HG03558 (cell line): ENCODE measurements around the gene SPPL2C.

Experiments used
- ATAC-seq: cut with Tn5 transposase; IDR thresholded peaks from one replicate; pipeline ENCODE4 v1.9.1; 2021; ENCODE audit warnings: moderate number of reproducible peaks; ENCODE audit not compliant: unreplicated experiment; ENCODE audit errors: extremely low read depth

SPPL2C gene

DNA sequence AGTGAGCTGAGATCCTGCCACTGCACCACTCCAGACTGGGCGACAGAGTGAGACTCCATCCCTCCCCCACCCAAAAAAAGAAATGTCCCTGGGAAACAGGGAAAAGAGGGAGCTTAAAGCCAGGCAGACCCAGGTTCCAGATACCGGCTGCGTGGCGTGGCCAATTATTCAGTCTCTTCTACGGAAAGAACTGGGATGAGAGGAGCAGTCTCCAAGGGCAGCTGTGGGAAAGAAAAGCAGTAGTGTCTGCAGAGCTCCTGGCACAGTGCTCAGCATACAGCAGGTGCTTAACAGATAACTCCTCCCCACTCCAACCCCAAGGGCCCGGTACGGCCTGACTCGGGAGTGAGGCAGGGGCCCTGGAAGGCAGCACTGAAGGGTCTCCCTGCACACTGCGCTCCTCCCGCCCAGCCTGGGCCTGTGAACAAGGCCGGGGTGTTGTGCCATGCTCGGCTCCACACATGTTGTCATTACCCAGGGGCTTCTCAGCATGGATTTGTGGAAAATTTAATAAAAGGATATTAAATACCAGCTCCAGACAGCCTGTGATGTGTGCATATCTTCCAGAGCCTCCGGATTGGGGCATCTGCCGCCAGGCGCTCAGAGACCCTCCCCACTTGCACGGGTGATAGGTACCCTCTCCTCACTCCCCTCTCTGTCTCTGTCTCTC lies 17.6 kb upstream of the SPPL2C start:
- ATAC-seq, result no peak

DNA sequence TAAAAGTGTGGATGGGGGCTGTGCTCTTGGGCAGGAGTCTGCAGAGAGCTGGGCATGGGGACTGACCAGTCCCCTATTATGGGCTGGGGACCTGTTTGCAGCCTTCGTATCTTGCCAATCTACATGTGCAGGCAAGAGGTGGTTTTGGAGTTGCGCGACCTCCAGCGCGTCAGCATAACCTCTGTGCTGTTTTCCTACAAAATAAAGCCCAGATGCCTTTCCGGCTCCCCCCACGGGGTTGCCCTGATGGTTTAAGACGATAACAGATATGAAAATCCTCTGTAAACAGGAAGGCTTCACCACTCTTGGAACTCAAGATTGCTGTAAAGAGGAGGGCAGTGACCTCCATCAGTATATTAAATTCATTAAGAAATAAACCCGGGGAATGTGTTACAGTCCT lies 16.5 kb upstream of the SPPL2C start:
- ATAC-seq, result no peak

DNA sequence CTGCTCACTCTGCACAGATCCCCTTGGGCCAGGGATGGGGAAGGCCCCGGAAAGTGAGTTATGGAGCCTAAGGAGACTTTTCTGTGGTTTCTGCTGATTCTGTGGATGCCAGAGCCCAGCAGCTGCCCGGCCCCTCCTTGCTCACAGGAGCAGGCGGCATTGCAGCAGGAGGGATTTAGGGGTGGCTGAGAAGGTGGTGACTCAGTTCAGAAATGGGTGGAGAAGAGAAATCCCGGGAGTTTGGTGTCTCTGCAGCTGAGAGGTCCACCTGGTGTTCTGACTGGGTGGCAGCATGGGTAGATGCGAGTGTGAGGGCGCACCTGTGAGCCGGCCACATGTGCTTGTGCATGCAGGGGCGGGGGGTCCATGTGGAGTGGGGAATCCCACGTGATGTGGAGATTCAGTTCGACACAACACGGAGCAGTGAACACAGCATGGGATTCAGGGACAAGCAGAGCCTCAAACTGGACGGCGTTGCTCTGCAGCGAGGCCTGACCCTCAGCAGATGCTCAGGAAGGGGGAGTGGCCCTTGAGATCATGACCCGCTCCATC lies 16.0 kb upstream of the SPPL2C start:
- ATAC-seq, result no peak

DNA sequence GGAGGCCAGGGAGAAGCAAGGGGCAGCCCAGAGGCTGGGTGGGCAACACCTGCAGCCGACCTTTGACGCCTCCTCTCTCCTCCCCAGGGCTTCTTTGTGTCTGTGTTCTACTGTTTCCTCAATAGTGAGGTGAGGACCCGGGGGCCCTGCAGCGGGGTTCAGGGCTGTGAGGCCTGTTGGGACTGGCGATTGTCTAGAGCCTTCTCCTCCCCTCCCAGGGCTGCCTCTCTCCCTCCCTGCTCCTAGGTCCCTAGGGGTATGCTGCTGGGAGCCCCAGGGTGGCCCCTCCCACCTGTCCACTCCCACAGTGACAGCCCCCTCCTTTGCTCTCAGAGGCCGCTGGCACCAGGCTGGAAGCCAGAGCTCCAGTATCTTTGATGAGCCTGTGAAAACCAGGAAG lies 10.8 kb upstream of the SPPL2C start:
- ATAC-seq, result no peak

DNA sequence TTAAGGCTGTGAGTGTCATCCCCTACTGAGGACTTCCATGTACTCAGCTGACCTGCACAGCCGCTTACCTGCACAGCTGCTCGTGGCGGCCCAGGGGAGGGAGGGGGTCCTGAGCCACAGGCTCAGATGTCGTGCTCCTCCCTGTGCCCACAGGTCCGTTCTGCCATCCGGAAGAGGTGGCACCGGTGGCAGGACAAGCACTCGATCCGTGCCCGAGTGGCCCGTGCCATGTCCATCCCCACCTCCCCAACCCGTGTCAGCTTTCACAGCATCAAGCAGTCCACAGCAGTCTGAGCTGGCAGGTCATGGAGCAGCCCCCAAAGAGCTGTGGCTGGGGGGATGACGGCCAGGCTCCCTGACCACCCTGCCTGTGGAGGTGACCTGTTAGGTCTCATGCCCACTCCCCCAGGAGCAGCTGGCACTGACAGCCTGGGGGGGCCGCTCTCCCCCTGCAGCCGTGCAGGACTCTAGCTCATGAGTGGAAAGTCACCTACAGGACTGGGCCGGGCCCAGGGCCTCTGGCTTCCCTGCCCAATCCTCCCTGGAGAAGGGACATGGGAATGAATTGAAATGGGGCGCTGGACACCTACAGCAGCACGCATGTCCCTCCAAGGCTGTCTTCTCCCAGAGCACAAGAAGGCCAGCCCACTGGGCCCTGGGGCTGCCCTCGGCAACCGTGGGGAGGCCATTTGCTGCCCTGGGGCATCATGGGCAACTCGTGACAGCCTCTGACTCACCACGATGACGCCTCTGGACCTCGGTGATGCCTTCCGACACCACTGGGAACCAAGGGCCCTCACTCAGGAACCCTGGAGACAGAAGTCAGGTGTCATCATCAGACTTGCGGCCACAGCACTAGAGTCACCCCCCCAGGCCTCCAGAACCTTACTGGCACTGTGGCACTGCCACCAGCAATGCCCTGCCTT lies 9.9 kb upstream of the SPPL2C start:
- no peak for ATAC-seq

DNA sequence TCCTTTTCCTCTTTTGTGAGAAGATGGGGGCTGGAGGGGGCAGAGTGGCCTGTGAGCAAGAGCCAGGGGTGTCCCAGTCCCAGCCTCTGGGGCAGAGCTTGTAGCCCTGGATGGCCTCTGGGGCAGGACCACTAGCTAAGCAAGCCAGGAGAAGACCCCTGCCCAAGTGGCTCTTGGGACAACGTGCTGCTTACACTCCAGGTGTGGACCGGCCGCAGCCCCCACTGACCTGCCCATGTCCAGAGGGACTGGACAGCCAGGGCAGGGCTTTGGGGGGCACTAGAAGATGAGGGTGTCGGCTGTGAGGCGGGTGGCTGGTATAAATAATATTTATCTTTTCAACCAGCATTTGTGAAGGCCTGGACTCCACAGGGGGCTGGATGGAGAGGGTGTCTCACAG lies 9.2 kb upstream of the SPPL2C start:
- ATAC-seq, result no peak

DNA sequence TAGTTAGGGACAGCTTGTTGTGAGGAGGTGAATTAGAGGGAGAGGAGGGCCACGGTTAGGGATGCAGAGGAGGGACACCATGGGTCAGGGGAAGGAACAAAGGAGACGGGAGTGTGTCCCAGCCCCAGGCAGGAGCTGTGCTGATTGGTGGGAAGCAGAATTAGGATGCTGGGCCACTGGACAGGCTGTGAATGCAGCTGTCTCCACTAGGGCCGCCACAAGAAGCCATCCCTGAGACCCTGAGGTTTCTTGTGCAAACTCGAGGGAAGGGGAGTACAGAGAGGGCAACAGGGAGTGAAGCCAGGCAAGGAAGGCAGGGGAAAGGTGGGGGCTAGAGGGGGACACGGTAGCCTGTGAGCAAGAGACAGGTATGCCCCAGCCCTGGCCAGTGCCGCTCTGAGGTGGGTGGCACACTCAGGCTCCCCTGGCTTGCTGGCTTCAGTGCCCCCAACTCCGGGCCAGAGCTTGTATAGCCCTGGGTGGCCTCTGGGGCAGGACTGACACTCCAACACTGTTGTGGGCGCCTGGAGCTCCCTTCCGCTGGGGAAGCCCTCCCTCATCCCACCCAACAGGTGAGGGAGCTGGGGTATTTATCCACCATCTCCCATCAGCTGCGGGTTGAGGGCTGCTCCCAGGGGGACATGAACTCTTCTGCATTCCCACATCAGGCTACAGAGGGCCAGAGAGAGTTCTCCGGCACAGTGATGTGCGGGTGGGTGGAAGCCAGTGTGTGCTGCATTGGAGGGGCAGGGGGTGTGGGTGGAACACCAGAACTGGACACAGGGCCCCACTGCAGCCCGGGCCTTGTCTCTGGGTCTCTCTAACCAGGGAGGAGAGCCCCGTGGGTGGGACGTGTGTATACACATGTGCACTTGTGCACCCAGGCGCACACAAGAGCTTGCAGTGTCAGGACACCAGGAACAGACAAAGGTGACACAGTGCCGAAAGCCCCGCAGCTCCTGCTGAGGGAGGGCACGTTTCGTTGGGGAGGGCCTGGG lies 8.3 kb upstream of the SPPL2C start:
- ATAC-seq, result no peak

DNA sequence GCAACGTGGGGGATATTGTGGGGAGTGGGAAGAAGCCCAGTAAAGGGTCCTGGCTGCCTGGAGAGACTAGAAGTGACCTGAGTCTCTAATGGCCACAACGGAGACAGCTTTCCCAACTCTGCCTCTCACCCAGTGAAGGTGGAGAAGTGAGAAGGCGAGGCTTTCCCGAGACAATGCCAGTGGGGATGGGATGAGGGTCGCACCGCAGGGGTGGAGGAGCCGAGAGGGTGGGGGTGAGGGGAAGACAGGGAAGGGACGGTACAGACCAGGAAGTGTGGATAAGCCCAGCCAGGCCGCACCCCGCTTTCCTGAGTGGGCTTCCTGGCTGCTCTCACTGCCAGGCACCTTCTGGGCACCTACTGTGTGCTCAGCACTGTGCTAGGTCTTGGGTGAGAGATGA lies 7.5 kb upstream of the SPPL2C start:
- no peak for ATAC-seq

DNA sequence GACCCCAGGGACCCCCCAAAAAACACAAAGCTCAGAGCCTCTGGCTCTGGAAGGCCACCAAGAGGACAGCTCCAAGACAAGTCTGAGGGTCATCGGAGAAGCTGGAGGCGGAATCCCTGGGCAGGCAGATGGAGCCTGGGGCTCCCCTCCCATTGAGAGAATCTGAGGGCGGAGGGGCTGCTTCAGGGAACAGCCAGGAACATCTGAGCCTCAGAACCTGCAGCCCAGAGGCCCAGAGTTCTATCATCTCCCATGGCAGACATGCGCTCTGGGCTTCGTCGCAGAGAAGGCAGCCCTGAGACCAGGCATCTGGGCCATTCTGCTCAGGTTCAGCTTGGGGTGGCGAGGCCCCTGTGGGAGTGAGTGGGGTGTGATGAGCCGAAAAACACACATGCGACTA lies 7.1 kb upstream of the SPPL2C start:
- ATAC-seq, result no peak

DNA sequence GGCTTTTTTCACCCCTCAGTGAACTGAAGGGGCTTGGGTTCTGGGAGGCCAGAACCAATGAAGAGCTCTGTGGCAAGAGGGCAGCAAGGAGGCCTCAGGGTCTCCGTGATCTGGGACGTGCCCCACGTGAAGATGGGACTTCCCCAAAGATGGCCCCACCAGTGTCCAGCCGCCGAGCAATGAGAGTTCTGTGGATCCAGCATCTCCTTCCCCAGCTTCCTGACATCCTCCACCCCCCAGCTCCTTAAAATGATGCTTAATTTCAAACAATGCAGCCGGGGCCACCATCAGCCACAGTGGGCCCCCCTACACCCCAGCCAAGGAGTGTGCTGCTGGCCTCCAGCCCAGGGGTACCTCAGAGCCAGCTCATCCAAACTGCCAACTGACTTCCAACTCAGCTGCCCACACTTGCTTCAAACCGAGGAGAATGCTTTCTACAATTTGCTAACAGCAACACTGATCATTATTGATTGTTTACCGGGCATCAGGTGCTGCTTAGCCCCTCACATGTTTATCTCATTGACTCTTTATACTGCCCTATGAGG lies 5.9 kb upstream of the SPPL2C start:
- ATAC-seq, result no peak

DNA sequence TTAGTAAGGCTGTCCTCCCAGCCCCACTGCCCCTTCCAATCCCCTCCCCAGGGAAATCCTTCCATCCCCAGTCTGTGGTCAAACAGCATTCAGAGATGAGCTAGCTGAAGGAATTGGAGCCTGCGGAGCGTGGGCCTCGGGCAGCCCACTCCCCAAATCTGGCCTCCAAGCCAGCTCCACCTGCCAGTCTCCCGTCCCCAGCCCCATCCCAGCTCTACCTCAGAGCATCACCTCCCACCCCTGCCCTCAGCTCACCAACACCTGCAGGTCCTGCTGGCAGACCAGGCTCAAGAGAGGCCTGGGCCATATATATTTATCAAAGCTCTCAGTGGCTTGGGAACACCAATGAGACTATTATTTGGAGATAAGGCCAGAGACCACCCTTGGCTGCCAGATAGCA lies 5.2 kb upstream of the SPPL2C start:
- ATAC-seq, result no peak

DNA sequence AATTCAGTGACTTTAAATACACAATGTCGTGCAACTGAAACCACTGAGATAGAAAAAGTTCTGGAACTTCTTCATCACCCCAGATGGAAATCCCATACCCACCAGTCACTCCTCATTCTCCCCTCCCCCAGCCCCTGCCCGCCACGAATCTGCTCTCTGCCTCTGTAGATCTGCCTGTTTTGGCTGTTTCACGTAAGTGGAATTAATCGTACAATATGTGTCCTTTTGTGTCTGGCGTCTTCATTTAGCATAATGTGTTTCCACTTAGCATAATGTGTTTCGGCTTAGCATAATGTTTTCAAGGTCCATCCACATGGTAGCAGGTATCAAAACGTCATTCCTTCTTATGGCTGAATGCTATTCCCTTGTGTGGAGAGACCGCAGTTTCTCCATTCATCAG lies 3.5 kb upstream of the SPPL2C start:
- ATAC-seq, result no peak

DNA sequence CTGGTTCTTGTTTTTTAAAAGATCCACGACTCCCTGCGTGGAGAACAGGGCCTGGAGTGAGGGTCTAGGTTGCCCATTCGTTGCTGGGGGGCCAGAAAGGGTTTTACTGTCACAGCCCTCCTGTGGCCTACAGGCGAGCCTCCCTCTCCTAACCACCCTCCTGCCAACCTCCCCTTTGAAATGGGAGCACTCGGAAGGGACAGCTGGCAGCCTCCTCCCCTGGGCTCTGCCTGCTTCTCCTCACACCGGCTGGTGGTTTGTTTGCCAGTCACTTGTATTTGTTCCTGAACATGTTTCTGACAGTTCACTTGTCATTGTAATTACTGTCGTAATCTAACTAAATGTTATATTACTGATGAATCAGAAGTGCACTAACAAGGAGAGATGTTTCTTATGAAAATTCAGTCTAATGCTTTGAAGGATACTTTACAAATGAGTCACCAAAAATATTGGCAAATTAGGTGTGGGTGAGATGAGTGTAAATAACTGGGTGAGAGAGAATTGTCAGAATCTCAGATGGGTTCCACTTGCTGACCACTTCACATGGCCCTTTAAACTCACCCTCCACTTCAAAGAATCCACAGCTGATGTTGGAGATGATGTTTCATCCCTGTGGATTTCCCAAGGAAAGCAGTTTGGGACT lies 2.7 kb upstream of the SPPL2C start:
- no peak for ATAC-seq

DNA sequence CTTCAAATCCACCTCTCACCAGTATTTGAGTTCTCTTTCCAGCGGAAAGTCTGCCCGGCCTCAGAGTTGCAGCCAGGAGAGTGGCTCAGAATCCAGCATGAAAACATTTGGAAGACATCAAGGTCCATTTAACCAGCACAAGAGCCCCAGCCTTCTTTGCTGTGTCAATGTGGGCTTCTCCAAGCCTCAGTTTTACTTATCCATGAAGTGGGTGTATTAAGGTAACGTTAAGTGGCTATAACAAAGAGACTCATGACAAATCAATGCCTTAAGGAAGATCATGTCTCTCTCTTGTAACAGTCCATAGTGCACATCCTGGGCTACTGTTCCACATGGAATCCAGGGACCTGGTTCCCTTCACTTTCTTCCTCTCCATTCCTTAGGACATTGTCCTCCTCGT lies 959 bp upstream of the SPPL2C start:
- no peak for ATAC-seq

DNA sequence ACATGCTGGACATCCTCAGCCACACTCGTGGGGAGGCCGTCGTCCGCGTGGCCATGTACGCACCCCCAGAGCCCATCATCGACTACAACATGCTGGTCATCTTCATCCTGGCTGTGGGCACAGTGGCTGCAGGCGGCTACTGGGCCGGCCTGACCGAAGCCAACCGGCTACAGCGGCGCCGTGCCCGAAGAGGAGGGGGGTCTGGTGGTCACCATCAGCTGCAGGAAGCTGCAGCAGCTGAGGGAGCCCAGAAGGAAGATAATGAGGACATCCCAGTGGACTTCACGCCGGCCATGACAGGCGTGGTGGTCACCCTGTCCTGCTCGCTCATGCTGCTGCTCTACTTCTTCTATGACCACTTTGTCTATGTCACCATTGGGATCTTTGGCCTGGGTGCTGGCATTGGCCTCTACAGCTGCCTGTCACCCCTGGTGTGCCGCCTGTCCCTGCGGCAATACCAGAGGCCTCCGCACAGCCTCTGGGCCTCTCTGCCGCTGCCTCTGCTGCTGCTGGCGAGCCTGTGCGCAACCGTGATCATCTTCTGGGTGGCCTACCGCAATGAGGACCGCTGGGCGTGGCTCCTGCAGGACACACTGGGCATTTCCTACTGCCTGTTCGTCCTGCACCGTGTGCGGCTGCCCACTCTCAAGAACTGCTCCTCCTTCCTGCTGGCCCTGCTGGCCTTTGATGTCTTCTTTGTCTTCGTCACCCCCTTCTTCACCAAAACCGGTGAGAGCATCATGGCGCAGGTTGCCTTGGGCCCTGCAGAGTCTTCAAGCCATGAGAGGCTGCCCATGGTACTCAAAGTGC lies 900 bp downstream of the SPPL2C start:
- ATAC-seq, result no peak

DNA sequence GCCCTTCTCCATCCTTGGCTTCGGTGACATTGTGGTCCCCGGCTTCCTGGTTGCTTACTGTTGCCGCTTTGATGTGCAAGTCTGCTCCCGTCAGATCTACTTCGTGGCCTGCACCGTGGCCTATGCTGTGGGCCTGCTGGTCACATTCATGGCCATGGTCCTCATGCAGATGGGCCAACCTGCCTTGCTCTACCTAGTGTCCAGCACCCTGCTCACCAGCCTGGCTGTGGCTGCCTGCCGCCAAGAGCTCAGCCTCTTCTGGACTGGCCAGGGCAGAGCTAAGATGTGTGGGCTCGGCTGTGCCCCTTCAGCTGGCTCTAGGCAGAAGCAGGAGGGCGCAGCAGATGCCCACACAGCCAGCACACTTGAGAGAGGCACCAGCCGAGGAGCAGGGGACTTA lies 1.5 kb downstream of the SPPL2C start:
- ATAC-seq, result no peak

DNA sequence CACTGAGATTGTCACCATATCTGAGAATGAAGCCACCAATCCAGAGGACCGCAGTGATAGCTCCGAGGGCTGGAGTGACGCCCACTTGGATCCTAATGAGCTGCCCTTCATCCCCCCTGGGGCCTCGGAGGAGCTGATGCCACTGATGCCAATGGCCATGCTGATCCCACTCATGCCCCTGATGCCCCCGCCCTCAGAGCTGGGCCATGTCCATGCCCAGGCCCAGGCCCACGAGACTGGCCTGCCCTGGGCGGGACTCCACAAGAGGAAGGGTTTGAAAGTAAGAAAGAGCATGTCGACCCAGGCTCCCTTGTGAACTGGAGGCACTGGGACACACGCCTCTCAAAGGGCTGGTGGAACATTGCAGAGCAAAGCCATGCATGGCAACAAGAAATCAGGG lies 2.0 kb downstream of the SPPL2C start:
- ATAC-seq, result no peak

DNA sequence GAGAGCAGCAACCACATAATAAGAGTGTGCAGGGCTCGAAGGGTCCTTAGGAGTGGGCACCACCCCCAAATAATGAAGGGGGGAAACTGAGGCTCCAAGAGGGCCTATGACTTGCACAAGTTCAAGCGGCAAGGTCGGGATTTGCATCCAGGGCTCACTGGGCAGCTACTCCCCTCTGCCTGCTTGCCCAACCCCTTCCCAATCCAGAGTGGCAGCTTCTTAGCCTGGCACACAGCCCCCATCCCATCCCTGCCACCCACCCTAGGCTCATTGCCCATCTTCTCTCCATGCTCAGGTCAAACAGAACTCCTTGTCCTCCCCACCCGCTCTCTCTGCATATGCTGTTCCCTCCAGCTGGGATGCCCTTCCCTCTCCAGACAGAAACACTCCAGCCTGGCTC lies 2.4 kb downstream of the SPPL2C start:
- ATAC-seq, result no peak

DNA sequence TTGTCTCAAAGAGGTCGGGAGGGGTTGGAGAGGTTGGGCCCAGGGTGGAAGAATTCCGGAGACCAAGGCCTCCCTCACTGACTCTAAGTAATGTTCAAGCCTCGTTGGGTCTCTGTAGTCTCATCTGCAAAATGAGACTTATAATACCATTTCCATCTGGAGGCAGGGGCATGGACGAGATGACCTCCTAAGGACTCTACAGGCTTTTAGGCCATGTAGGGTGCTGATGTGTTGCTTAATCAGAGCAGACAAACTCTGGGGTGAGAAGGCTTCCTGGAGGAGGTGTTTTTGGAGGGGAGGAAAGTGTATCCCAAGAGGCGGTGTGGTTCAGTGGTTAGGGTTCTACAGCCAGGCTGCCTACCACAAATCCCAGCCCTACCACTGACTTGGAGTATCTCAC lies 3.1 kb downstream of the SPPL2C start:
- ATAC-seq, result no peak
